ENCODE measurements around the gene SLC22A8.

GRCh38 chr11:62976109-62976508 lies 39.5 kb downstream of the SLC22A8 start:
- TF ChIP-seq CTCF (conservative IDR thresholded peaks at IDR 0.05; ENCODE audit: low read depth, low read length) (no peak), POLR2A (IDR thresholded peaks at IDR 0.05; ENCODE audit: low read depth, low read length) (no peak), USF2 (IDR thresholded peaks at IDR 0.05; ENCODE audit: low read depth, low read length) (no peak), MXI1 (IDR thresholded peaks at IDR 0.05; ENCODE audit: borderline replicate concordance, low read depth, low read length) (no peak)

Measured in IMR-90 (cell line).